ENCODE measurements around the gene LPCAT3. TPM values are rescaled to one million over a fixed set of nuclear protein-coding genes. Genes with fewer than 3 reads are reported as not detected.
A peak's percentile ranks its signal among the peaks of the same experiment; 100 is the strongest.

Gene LPCAT3
- polyA plus RNA-seq, 2 of the 4 experiments (the other 2 are of a cell fraction) = 42.8 to 53.4 TPM

GRCh38 chr12:6960593-6961277 lies 57.5 kb downstream of the LPCAT3 start:
- Histone ChIP-seq H3K4me3 (no peak overlapping the region), H3K4me1 (peaks cover 36% of the 10 kb centered on the region), H3K27ac (peak overlapping the region; percentile 89 to 99), H3K4me2 (peak overlapping the region; percentile 59), H3K9me3 (no peaks in the 10 kb centered on the region)
- WGBS (ENCODE audit: missing lambda C conversion rate) = 93% methylated on average over 12 of the region's 13 CpGs
- no peak for TF ChIP-seq KDM1A (IDR thresholded peaks at IDR 0.05; ENCODE audit: low read depth)
- no peak for TF ChIP-seq MAZ (IDR thresholded peaks at IDR 0.05; ENCODE audit: borderline replicate concordance, low read depth, low read length)
- TF ChIP-seq E2F6 (IDR thresholded peaks at IDR 0.05; ENCODE audit: borderline replicate concordance, low read depth) = no peak
- TF ChIP-seq EP300 (IDR thresholded peaks at IDR 0.05) = no peak
- TF ChIP-seq RAD21 (conservative IDR thresholded peaks at IDR 0.05 in 1 of 2, IDR thresholded peaks at IDR 0.05 in 1 of 2) = peak in 1 of 2 experiments; percentile 59; a peak in 3 of 5 replicates
- TF ChIP-seq, protein P1, sequence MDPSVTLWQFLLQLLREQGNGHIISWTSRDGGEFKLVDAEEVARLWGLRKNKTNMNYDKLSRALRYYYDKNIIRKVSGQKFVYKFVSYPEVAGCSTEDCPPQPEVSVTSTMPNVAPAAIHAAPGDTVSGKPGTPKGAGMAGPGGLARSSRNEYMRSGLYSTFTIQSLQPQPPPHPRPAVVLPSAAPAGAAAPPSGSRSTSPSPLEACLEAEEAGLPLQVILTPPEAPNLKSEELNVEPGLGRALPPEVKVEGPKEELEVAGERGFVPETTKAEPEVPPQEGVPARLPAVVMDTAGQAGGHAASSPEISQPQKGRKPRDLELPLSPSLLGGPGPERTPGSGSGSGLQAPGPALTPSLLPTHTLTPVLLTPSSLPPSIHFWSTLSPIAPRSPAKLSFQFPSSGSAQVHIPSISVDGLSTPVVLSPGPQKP (IDR thresholded peaks at IDR 0.05; ENCODE audit: low read depth, low read length) = no peak
- TF ChIP-seq ZC3H11A (IDR thresholded peaks at IDR 0.05) = no peak
- TF ChIP-seq, protein P2, sequence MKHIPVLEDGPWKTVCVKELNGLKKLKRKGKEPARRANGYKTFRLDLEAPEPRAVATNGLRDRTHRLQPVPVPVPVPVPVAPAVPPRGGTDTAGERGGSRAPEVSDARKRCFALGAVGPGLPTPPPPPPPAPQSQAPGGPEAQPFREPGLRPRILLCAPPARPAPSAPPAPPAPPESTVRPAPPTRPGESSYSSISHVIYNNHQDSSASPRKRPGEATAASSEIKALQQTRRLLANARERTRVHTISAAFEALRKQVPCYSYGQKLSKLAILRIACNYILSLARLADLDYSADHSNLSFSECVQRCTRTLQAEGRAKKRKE (CRISPR knock-in tag; IDR thresholded peaks at IDR 0.05; ENCODE audit: low read depth) = no peak
- no peak for TF ChIP-seq CBX8 (IDR thresholded peaks at IDR 0.05)
- TF ChIP-seq BHLHE40 (IDR thresholded peaks at IDR 0.05; ENCODE audit: low read depth, low read length) = no peak
- 0 out of 3 replicates have a peak, but pooled peaks have one; percentile 5 for TF ChIP-seq SMC3 (IDR thresholded peaks at IDR 0.05)
- TF ChIP-seq NR3C1 (IDR thresholded peaks at IDR 0.05) = no peak
- no peak for TF ChIP-seq POLR2AphosphoS2 (conservative IDR thresholded peaks at IDR 0.05; ENCODE audit: low read length)
- ATAC-seq = peak; percentile 25 to 43; a peak in 4 of 6 replicates
- CTCF ChIA-PET = interaction anchor here (0.9 to 11.2 kb wide), 15 partner anchors 8 to 207 kb away, joined by 3 to 354 read pairs (median 5); partner anchors contain the start of genes C12orf57, PTPN6, RNU7-1 and SPSB2
- no peak for FAIRE-seq
- POLR2A ChIA-PET = interaction anchor here (0.6 to 9.0 kb wide), 8 partner anchors 8 to 976 kb away, joined by 3 to 174 read pairs (median 4); partner anchors contain the start of genes C12orf57, COPS7A, EMG1 and PHB2
- DNase-seq (ENCODE audit: low read depth in 1 of 2, low spot score in 1 of 2) = peak in 1 of 2 experiments; percentile 72

GRCh38 chr12:6959805-6960592 lies 58.3 kb downstream of the LPCAT3 start:
- DNase-seq (ENCODE audit: low read depth in 1 of 2, low spot score in 1 of 2) (no peak), FAIRE-seq (no peak), ATAC-seq (no peak)
- POLR2A ChIA-PET = interaction anchor here (0.6 to 9.0 kb wide), 4 partner anchors 15 to 976 kb away, joined by 4 to 174 read pairs (median 5); partner anchors contain the start of genes C12orf57 and RNU7-1
- no peak overlapping the region for H3K4me2 ChIP-seq
- CTCF ChIA-PET = interaction anchor here (1.4 to 11.2 kb wide), 9 partner anchors 8 to 98 kb away, joined by 4 to 354 read pairs (median 24); partner anchors contain the start of genes C12orf57, PTPN6, RNU7-1 and SPSB2
- H3K9me3 ChIP-seq = no peaks in the 10 kb centered on the region
- peaks cover 29% of the 10 kb centered on the region for H3K4me1 ChIP-seq
- WGBS (ENCODE audit: missing lambda C conversion rate) = 89% methylated on average over 17 of the region's 26 CpGs
- TF ChIP-seq MAZ (IDR thresholded peaks at IDR 0.05; ENCODE audit: borderline replicate concordance, low read depth, low read length) (no peak), ESRRA (IDR thresholded peaks at IDR 0.05; ENCODE audit: borderline replicate concordance, low read length) (no peak), E2F6 (IDR thresholded peaks at IDR 0.05; ENCODE audit: borderline replicate concordance, low read depth) (no peak), CHD4 (IDR thresholded peaks at IDR 0.05; ENCODE audit: borderline replicate concordance) (no peak), SMC3 (IDR thresholded peaks at IDR 0.05) (no peak), CHD2 (IDR thresholded peaks at IDR 0.05; ENCODE audit: low read length, partially characterized antibody) (no peak), BHLHE40 (IDR thresholded peaks at IDR 0.05; ENCODE audit: low read depth, low read length) (no peak), FOSB (CRISPR knock-in tag; IDR thresholded peaks at IDR 0.05) (no peak), CTCF (IDR thresholded peaks at IDR 0.05) (no peak)
- TF ChIP-seq, protein P2 (CRISPR knock-in tag; IDR thresholded peaks at IDR 0.05; ENCODE audit: low read depth) = no peak
- no peak overlapping the region; a peak in 1 of 6 replicates for H3K27ac ChIP-seq
- H3K4me3 ChIP-seq = no peak overlapping the region
